Stimulated activated CD4-positive, alpha-beta T cell treated with anti-CD3 and anti-CD28 coated beads, Interleukin-4, amount 100 ng/mL, for 48 hours (primary cell): ENCODE data around the gene C14orf180.

Source experiments
- DNase-seq, 2 donors: peaks; one replicate each; pipeline ENCODE4 v3.0.0-alpha.2; 2020; ENCODE audit warnings: low read depth in 2 of 2

C14orf180 gene

GRCh38 chr14:104550340-104550860, 29.2 kb upstream of the C14orf180 start:
- DNase-seq: no peak

- no peak for DNase-seq
Measured at GRCh38 chr14:104550861-104551728, 28.5 kb upstream of the C14orf180 start.

- DNase-seq: no peak
Measured at GRCh38 chr14:104551851-104552737, 27.5 kb upstream of the C14orf180 start.

- no peak for DNase-seq
Measured at GRCh38 chr14:104552738-104553125, 26.8 kb upstream of the C14orf180 start.

DNA sequence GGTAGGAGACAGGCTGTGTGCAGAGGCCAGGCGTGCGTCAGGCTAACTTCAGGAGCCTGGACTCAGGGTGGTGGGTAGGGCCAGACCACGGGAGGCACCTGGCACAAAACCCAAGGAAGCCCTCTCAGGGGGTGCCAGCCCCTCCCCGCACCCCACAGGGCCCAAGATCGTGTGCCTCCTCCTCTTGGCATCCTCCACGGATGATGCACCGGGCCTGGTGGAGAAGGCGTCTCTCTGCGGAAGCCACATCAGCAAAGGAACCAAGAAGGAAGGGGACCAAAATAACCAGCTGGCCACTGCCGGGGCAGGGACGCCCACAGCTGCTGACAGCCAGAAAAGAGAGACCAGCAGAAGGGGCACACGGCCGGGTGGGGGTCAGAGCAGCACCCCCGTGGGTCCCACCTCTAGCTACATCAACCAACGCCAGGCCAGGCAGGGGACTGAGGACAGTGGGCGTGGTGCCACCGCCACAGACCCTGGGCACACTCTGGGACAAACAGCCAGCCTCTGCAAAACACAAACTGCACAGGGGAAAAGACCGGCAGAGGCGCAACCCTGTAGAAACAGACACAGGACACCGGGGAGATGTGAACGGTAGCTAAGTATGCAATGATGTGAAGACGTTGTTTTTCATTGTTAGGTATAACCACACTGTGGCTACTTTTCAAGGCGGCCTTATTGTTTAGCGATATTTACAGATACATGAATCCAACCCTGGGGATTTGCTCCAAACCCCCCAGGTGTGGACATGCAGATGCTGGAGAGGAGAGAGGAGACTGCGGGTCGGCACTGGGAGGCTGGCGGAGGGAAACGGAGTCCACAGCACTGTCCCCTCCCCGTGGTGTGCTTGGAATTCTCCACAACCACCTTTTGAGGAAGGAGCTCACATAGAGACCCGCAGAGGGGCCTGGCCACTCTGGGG, 26.1 kb upstream of the C14orf180 start:
- no peak for DNase-seq

DNA sequence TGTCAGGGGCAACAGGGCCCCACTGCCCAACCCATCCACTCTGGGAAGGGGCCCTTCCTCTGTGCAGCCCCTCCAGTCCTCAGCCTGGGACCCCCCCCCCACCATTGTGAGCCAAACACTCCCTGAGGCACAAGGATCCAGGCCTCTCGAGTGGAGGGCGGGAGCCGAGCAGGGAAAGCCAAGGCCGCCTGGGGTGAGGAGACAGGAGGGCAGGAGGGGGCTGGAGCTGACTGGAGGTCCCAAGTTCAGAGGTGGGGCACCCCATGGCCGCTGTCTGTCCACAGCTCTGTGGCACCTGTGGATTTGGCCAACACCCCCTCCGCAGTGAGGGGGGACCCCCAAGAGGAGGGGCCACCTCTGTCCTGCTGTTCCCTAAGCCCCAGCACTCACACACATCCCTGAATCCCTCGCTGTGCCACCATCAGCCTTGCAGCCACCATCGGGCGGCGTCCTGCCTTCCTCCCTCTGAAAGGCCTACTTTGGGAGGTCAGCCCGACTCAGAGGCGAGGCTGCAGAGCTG, 25.4 kb upstream of the C14orf180 start:
- no peak for DNase-seq

DNA sequence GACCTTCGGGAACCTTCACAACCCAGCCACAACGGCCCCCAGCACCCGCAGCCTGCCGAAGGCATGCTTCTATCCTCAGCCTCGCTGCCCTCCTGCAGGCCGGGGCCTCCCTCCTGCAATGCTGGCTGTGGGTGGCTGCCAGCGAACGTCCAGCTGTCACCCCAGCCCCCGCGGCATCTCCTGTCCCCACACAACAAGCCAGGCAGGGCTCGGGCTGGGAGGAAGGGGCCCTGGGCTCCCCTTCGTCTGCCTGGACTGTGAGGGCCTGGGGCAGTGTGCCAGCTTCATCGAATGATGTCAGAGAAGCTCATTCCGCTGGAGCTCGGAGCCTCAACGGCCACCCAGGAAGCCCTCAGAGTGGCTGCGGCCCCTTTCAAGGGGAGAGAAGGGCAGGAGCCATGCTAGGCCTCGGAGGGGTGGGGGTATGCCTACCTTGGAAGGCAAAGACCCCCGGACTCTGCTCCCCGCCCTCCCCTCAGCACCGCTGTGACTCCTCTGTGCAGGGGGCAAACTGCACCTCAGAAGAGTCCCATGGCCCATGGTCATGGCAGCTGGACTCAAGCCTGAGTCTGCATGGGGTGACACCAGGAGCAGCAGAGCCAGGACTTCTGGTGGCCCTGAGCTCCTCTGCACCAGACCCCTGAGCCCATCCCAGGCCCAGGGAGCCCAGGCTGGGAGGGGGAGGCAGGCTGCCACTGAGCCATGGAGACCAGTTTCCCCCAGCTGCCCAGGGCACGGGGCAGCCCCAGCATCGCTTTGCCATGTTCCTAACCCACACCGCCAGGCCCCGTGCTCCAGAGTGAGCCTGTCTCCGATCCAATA, 24.7 kb upstream of the C14orf180 start:
- no peak for DNase-seq

GRCh38 chr14:104555430-104556255, 23.9 kb upstream of the C14orf180 start:
- DNase-seq: no peak

- no peak for DNase-seq
Measured at GRCh38 chr14:104556256-104557021, 23.1 kb upstream of the C14orf180 start.

DNA sequence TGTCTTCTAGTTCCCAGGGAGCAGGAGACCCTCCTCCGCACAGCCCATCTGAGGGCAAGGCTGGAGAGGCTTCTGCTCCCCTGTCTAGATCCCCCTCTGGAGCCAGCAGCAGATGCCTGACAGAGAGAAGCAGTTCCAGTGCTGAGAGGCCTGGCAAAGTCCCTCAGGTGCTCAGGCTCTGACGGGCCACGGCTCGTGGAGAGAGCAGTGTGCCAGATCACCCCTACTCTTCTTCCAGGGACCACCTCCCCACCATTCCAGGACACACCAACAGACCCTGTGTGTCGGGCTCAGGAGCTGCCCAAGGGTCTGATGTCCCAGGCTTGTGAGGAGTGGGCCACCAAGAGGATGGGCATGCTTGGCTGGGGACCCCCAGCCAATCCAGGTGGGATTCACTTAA, 22.5 kb upstream of the C14orf180 start:
- DNase-seq: no peak

GRCh38 chr14:104557766-104558165, 21.8 kb upstream of the C14orf180 start:
- DNase-seq: no peak

- DNase-seq: no peak
Measured at GRCh38 chr14:104558231-104559027, 21.1 kb upstream of the C14orf180 start.

DNA sequence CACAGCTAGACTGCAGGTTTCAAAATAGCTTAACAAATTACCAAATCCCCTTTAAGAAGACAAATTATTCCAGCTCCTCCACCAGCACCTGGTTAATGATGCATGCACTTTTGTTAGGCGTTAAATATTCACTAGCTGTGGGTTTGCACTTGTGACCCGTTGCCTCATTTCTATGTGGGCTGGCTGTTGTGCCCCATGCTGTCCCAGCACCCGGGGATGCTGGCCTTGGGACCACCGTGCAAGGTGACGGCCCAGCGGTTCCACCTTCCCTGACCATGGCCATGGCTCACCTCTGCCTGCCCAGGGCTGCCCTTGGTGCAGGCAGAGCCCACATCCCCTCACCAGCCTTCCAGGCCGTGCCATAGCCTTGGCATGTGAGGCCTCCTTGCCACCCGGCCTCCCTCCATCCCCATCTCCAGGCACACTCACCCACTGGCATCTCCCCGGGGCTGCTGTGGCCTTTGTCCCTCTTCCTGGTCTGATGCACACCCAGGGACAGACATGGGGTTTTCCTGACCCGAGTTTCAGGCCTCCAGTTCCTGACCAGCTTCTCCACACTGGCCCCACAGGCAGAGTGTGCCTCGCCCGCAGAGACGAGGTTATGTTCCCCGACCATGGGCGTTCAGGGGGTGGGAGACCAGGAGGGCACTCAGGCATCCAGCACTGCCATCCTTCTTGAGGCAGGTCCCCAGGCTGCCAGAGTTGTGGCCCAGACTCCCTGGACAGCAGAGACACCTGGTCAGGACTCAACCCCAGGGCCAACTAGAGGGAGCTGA, 20.3 kb upstream of the C14orf180 start:
- no peak for DNase-seq

GRCh38 chr14:104559804-104560585, 19.6 kb upstream of the C14orf180 start:
- no peak for DNase-seq

DNA sequence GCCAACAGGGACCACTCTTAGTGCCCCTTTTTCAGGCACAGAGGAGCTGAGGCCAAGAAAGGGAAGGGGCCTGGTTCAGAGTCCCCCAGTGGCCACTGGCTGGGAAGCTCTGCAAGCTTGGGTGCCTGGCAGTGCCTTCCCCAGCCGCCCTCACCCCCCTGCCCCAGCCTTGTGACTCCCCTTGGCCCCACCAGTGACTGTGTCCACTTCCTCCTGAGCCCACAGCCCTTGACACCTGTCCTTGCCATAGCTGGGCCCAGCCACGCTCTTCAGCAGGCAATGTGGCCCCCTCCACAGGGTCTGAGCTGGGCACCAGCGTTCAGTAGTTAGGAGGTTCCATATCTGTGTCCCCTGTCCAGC, 19.0 kb upstream of the C14orf180 start:
- no peak for DNase-seq

DNA sequence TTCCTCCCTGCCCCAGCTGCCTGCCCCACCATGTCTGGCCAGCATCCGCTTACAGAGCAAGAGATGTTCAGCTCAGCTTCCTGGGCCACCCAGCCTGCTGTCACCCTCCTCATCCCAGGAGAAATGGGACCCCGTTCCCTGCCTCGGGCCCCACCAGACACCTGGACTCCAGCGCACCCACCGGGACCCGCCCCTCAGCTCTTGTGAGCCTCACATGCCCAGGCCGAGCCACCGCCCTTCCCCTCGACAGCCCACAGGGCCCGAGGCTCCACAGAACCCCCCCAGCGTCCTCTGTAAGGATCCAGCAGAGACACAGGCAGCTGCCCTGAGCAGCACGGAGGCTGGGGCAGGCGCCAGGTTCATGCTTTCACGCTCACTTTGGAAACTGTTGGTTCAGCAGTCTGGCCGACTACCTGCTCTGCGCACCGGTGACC, 18.4 kb upstream of the C14orf180 start:
- no peak for DNase-seq
